Thyroid gland (tissue), 4 donors: ENCODE data around the gene UNC80.

ENCODE experiments used
- POLR2A ChIP-seq, 2 donors: fragments of 450-650 bp; IDR thresholded peaks; one replicate each; pipeline ENCODE4 v1.6.1; 2017; ENCODE audit warnings: antibody characterized with exemption in 2 of 2, mild to moderate bottlenecking in 2 of 2, moderate library complexity in 1 of 2
- TF ChIP-seq, protein P1 (sequence below), 6 experiments: fragments of 200-600 bp in 3 of 6; fragments of 450-650 bp in 3 of 6; sonication (generic) in 3 of 6; IDR thresholded peaks; one replicate each; pipeline ENCODE4 v1.5.1; 2016 to 2019; ENCODE audit warnings: antibody characterized with exemption in 6 of 6, mild to moderate bottlenecking in 2 of 6, inconsistent platforms in 1 of 6, moderate library complexity in 1 of 6

DNA sequence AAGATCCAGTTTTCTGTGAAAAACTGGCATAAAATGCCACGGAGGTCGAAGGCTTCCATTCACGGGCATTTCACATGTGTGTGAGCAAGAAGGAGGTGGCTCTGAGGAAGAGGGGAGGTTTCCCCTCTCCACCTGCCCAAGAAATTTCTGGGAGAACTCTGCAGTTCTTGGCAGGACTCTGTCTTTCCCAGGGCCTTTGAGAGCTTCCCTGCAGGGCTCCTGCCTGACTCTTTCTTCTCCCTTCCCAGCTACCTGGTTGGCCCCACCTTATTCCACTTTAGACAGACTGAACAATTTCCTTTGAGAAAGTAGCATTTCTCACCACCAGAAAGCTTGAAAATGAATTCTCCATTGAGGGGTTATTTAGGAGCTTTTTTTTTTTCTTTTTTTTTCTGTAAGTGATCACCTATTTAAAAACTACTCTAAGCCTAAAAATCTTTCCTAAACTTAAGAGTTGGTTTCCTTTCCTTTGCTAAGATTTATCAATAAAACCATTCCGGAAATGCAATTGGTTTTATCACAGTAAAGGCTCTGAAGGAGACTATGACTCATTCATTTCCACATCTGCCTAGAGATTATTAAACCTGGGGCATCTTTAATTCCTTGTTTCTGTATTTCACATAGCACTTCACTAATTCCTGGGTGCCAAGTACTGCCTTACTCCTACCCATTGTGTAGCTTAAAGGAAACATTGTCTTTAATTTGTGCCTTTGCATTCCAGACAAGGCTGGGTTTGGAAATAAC, 59.3 kb downstream of the UNC80 start:
- TF ChIP-seq POLR2A (IDR thresholded peaks at IDR 0.05): no peak
- TF ChIP-seq, protein P1, sequence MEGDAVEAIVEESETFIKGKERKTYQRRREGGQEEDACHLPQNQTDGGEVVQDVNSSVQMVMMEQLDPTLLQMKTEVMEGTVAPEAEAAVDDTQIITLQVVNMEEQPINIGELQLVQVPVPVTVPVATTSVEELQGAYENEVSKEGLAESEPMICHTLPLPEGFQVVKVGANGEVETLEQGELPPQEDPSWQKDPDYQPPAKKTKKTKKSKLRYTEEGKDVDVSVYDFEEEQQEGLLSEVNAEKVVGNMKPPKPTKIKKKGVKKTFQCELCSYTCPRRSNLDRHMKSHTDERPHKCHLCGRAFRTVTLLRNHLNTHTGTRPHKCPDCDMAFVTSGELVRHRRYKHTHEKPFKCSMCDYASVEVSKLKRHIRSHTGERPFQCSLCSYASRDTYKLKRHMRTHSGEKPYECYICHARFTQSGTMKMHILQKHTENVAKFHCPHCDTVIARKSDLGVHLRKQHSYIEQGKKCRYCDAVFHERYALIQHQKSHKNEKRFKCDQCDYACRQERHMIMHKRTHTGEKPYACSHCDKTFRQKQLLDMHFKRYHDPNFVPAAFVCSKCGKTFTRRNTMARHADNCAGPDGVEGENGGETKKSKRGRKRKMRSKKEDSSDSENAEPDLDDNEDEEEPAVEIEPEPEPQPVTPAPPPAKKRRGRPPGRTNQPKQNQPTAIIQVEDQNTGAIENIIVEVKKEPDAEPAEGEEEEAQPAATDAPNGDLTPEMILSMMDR (IDR thresholded peaks at IDR 0.05): no peak
